ENCODE results near the gene IQGAP2.

The IQGAP2 gene

GRCh38 chr5:76493190-76493837 is 90.2 kb downstream of the IQGAP2 start:
- TF ChIP-seq, protein P1, sequence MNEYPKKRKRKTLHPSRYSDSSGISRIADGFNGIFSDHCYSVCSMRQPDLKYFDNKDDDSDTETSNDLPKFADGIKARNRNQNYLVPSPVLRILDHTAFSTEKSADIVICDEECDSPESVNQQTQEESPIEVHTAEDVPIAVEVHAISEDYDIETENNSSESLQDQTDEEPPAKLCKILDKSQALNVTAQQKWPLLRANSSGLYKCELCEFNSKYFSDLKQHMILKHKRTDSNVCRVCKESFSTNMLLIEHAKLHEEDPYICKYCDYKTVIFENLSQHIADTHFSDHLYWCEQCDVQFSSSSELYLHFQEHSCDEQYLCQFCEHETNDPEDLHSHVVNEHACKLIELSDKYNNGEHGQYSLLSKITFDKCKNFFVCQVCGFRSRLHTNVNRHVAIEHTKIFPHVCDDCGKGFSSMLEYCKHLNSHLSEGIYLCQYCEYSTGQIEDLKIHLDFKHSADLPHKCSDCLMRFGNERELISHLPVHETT (tag by site-specific recombination; IDR thresholded peaks at IDR 0.05) = no peak
- TF ChIP-seq ZNF341 (tag by site-specific recombination; IDR thresholded peaks at IDR 0.05; ENCODE audit: low read depth) = no peak
- no peak for TF ChIP-seq ZNF560 (tag by site-specific recombination; IDR thresholded peaks at IDR 0.05; ENCODE audit: borderline replicate concordance)
- no peak for TF ChIP-seq ZXDB (tag by site-specific recombination; IDR thresholded peaks at IDR 0.05)
- TF ChIP-seq HOXC10 (CRISPR knock-in tag; IDR thresholded peaks at IDR 0.05) = no peak
- no peak for TF ChIP-seq ZNF350 (tag by site-specific recombination; IDR thresholded peaks at IDR 0.05)
- TF ChIP-seq, protein P2, sequence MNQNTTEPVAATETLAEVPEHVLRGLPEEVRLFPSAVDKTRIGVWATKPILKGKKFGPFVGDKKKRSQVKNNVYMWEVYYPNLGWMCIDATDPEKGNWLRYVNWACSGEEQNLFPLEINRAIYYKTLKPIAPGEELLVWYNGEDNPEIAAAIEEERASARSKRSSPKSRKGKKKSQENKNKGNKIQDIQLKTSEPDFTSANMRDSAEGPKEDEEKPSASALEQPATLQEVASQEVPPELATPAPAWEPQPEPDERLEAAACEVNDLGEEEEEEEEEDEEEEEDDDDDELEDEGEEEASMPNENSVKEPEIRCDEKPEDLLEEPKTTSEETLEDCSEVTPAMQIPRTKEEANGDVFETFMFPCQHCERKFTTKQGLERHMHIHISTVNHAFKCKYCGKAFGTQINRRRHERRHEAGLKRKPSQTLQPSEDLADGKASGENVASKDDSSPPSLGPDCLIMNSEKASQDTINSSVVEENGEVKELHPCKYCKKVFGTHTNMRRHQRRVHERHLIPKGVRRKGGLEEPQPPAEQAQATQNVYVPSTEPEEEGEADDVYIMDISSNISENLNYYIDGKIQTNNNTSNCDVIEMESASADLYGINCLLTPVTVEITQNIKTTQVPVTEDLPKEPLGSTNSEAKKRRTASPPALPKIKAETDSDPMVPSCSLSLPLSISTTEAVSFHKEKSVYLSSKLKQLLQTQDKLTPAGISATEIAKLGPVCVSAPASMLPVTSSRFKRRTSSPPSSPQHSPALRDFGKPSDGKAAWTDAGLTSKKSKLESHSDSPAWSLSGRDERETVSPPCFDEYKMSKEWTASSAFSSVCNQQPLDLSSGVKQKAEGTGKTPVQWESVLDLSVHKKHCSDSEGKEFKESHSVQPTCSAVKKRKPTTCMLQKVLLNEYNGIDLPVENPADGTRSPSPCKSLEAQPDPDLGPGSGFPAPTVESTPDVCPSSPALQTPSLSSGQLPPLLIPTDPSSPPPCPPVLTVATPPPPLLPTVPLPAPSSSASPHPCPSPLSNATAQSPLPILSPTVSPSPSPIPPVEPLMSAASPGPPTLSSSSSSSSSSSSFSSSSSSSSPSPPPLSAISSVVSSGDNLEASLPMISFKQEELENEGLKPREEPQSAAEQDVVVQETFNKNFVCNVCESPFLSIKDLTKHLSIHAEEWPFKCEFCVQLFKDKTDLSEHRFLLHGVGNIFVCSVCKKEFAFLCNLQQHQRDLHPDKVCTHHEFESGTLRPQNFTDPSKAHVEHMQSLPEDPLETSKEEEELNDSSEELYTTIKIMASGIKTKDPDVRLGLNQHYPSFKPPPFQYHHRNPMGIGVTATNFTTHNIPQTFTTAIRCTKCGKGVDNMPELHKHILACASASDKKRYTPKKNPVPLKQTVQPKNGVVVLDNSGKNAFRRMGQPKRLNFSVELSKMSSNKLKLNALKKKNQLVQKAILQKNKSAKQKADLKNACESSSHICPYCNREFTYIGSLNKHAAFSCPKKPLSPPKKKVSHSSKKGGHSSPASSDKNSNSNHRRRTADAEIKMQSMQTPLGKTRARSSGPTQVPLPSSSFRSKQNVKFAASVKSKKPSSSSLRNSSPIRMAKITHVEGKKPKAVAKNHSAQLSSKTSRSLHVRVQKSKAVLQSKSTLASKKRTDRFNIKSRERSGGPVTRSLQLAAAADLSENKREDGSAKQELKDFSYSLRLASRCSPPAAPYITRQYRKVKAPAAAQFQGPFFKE (tag by site-specific recombination; IDR thresholded peaks at IDR 0.05; ENCODE audit: borderline replicate concordance) = no peak
- no peak for TF ChIP-seq ZNF416 (tag by site-specific recombination; IDR thresholded peaks at IDR 0.05)
- TF ChIP-seq, protein P3, sequence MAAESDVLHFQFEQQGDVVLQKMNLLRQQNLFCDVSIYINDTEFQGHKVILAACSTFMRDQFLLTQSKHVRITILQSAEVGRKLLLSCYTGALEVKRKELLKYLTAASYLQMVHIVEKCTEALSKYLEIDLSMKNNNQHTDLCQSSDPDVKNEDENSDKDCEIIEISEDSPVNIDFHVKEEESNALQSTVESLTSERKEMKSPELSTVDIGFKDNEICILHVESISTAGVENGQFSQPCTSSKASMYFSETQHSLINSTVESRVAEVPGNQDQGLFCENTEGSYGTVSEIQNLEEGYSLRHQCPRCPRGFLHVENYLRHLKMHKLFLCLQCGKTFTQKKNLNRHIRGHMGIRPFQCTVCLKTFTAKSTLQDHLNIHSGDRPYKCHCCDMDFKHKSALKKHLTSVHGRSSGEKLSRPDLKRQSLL (tag by site-specific recombination; IDR thresholded peaks at IDR 0.05) = no peak
- TF ChIP-seq, protein P4, sequence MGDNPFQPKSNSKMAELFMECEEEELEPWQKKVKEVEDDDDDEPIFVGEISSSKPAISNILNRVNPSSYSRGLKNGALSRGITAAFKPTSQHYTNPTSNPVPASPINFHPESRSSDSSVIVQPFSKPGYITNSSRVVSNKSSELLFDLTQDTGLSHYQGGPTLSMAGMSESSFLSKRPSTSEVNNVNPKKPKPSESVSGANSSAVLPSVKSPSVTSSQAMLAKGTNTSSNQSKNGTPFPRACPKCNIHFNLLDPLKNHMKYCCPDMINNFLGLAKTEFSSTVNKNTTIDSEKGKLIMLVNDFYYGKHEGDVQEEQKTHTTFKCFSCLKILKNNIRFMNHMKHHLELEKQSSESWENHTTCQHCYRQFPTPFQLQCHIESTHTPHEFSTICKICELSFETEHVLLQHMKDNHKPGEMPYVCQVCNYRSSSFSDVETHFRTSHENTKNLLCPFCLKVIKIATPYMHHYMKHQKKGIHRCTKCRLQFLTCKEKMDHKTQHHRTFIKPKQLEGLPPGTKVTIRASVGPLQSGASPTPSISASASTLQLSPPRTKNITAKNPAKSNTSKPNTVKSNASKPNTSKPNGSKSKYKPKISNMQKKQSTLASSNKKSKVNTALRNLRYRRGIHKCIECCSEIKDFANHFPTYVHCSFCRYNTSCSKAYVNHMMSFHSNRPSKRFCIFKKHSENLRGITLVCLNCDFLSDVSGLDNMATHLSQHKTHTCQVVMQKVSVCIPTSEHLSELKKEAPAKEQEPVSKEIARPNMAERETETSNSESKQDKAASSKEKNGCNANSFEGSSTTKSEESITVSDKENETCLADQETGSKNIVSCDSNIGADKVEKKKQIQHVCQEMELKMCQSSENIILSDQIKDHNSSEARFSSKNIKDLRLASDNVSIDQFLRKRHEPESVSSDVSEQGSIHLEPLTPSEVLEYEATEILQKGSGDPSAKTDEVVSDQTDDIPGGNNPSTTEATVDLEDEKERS (tag by site-specific recombination; IDR thresholded peaks at IDR 0.05) = no peak
- TF ChIP-seq ZNF138 (tag by site-specific recombination; IDR thresholded peaks at IDR 0.05; ENCODE audit: borderline replicate concordance) = no peak
- no peak for TF ChIP-seq ZNF221 (tag by site-specific recombination; IDR thresholded peaks at IDR 0.05; ENCODE audit: borderline replicate concordance)
- TF ChIP-seq ZNF621 (tag by site-specific recombination; IDR thresholded peaks at IDR 0.05) = no peak
- Histone ChIP-seq H3K36me3 (ENCODE audit: control insufficient read depth in 2 of 2, insufficient read depth in 1 of 2, low read length in 2 of 2) (no peaks in the 10 kb centered on the region), H3K9me3 (ENCODE audit: control insufficient read depth, insufficient read depth, low read depth, low read length) (no peaks in the 10 kb centered on the region), H3K27ac (ENCODE audit: extremely low read depth, low read depth, low read length) (no peak overlapping the region), H3K4me1 (ENCODE audit: control insufficient read depth, insufficient read depth, low read length) (peaks cover 4% of the 10 kb centered on the region; the same call in 1 of the 2 replicates), H3K4me3 (ENCODE audit: low read depth, low read length) (no peak overlapping the region)
- CTCF ChIA-PET = no interaction called here
- POLR2A ChIA-PET = no interaction called here

Measured in HEK293 (cell line).